Large intestine (tissue), 3 donors: ENCODE measurements around the gene CYP26A1. TPM values are rescaled to one million over a fixed set of nuclear protein-coding genes. Genes with fewer than 3 reads are reported as not detected.
A peak's percentile ranks its signal among the peaks of the same experiment; 100 is the strongest.
"Not testable (repeated sequence)": the region's sequence is repeated elsewhere in the genome, so short reads cannot be mapped to it uniquely, and the experiment has no call there.

Experiments used
- DNase-seq, 2 donors: peaks; one replicate each; pipeline versions ENCODE4 v3.0.0 to v3.0.0-alpha.2; 2013
- H3K27ac ChIP-seq: one replicate; pipeline ENCODE4 v1.5.1; 2013; ENCODE audit warnings: low read length
- H3K27me3 ChIP-seq: 2 replicates; pipeline ENCODE4 v1.6.1; 2013; ENCODE audit warnings: low read length; ENCODE audit not compliant: control insufficient read depth, insufficient read depth
- H3K36me3 ChIP-seq: 2 replicates; pipeline ENCODE4 v1.6.1; 2013; ENCODE audit warnings: low read length; ENCODE audit not compliant: control insufficient read depth, insufficient read depth
- H3K4me1 ChIP-seq: one replicate; pipeline ENCODE4 v1.6.1; 2013; ENCODE audit warnings: low read length; ENCODE audit not compliant: control insufficient read depth, insufficient read depth
- H3K4me3 ChIP-seq: one replicate; pipeline ENCODE4 v1.5.1; 2013; ENCODE audit warnings: low read length
- H3K9me3 ChIP-seq: one replicate; pipeline ENCODE4 v1.6.1; 2013; ENCODE audit warnings: mild to moderate bottlenecking, low read depth, low read length, moderate library complexity; ENCODE audit not compliant: control insufficient read depth
- WGBS: methylation state at CpG from one replicate; pipeline ENCODE4 v1.1.5; 2013; ENCODE audit warnings: low lambda C conversion rate; ENCODE audit not compliant: insufficient coverage; 5-methylcytosine and 5-hydroxymethylcytosine counted together
- polyA plus RNA-seq: library from polyadenylated mRNA; unstranded; fragments of 120-200 nt; gene quantifications from one replicate; pipeline ENCODE4 v1.2.1, GENCODE V29; 2013

Gene CYP26A1
- polyA plus RNA-seq, 1 donor, result 0.09 TPM

GRCh38 chr10:93097386-93097785 lies 23.7 kb downstream of the CYP26A1 start:
- Histone ChIP-seq H3K9me3 (no peaks in the 10 kb centered on the region), H3K27me3 (no peaks in the 10 kb centered on the region), H3K36me3 (no peaks in the 10 kb centered on the region), H3K4me1 (peaks cover 8% of the 10 kb centered on the region), H3K4me3 (no peak overlapping the region), H3K27ac (no peak overlapping the region)
- DNase-seq, result no peak
- 80% methylated on average over 1 of the region's 9 CpGs for WGBS

GRCh38 chr10:93098816-93099215 lies 25.1 kb downstream of the CYP26A1 start:
- DNase-seq, result no peak
- 83% methylated on average over 1 of the region's 3 CpGs for WGBS

GRCh38 chr10:93099670-93100069 lies 26.0 kb downstream of the CYP26A1 start:
- no peak overlapping the region for H3K4me3 ChIP-seq
- DNase-seq, result no peak
- H3K4me1 ChIP-seq, result peaks cover 8% of the 10 kb centered on the region
- no peaks in the 10 kb centered on the region for H3K27me3 ChIP-seq
- H3K27ac ChIP-seq, result no peak overlapping the region
- no peaks in the 10 kb centered on the region for H3K36me3 ChIP-seq
- 100% methylated on average over 1 of the region's 7 CpGs for WGBS
- no peaks in the 10 kb centered on the region for H3K9me3 ChIP-seq

More at GRCh38 chr10:93098816-93099215, 25.1 kb downstream of the CYP26A1 start:
- H3K27me3 ChIP-seq, result no peaks in the 10 kb centered on the region
- no peaks in the 10 kb centered on the region for H3K9me3 ChIP-seq
- no peak overlapping the region for H3K4me3 ChIP-seq
- H3K4me1 ChIP-seq, result peaks cover 8% of the 10 kb centered on the region
- no peak overlapping the region for H3K27ac ChIP-seq
- no peaks in the 10 kb centered on the region for H3K36me3 ChIP-seq

- WGBS, result no CpG with 5 or more reads among the region's 3 CpGs
- not testable (repeated sequence) for H3K27me3 ChIP-seq, H3K4me3 ChIP-seq
Observed at GRCh38 chr10:93101148-93101547, 27.5 kb downstream of the CYP26A1 start.

GRCh38 chr10:93103953-93104352 lies 30.3 kb downstream of the CYP26A1 start:
- WGBS, result 88% methylated on average over 1 of the region's 1 CpG

More at GRCh38 chr10:93101148-93101547, 27.5 kb downstream of the CYP26A1 start:
- DNase-seq, H3K27ac ChIP-seq, H3K9me3 ChIP-seq, H3K36me3 ChIP-seq, H3K4me1 ChIP-seq: not testable (repeated sequence)

GRCh38 chr10:93106631-93107072 lies 33.0 kb downstream of the CYP26A1 start:
- Histone ChIP-seq H3K4me3 (no peak overlapping the region), H3K27ac (no peak overlapping the region), H3K9me3 (no peaks in the 10 kb centered on the region), H3K36me3 (no peaks in the 10 kb centered on the region), H3K27me3 (no peaks in the 10 kb centered on the region), H3K4me1 (no peaks in the 10 kb centered on the region)
- DNase-seq, result no peak
- WGBS, result no CpG with 5 or more reads among the region's 2 CpGs

More at GRCh38 chr10:93103953-93104352, 30.3 kb downstream of the CYP26A1 start:
- DNase-seq, result no peak
- Histone ChIP-seq H3K9me3 (no peaks in the 10 kb centered on the region), H3K27ac (no peak overlapping the region), H3K4me3 (no peak overlapping the region), H3K27me3 (no peaks in the 10 kb centered on the region), H3K36me3 (no peaks in the 10 kb centered on the region), H3K4me1 (no peaks in the 10 kb centered on the region)

- no peaks in the 10 kb centered on the region for H3K27me3 ChIP-seq
- H3K36me3 ChIP-seq, result no peaks in the 10 kb centered on the region
- DNase-seq, result no peak
- H3K9me3 ChIP-seq, result no peaks in the 10 kb centered on the region
- WGBS, result 100% methylated on average over 1 of the region's 3 CpGs
- H3K4me3 ChIP-seq, result no peak overlapping the region
- H3K27ac ChIP-seq, result no peak overlapping the region
- H3K4me1 ChIP-seq, result no peaks in the 10 kb centered on the region
Observed at GRCh38 chr10:93110472-93111146, 36.9 kb downstream of the CYP26A1 start.

- no peaks in the 10 kb centered on the region for H3K27me3 ChIP-seq
- H3K4me3 ChIP-seq, result no peak overlapping the region
- no CpG with 5 or more reads among the region's 2 CpGs for WGBS
- H3K9me3 ChIP-seq, result no peaks in the 10 kb centered on the region
- H3K27ac ChIP-seq, result no peak overlapping the region
- H3K4me1 ChIP-seq, result no peaks in the 10 kb centered on the region
- DNase-seq, result peak in 1 of 2 donors; percentile 49
- no peaks in the 10 kb centered on the region for H3K36me3 ChIP-seq
Observed at GRCh38 chr10:93113042-93113441, 39.3 kb downstream of the CYP26A1 start.

- H3K4me3 ChIP-seq, result no peak overlapping the region
- no CpG with 5 or more reads among the region's 4 CpGs for WGBS
Observed at GRCh38 chr10:93115661-93116383, 42.1 kb downstream of the CYP26A1 start.

GRCh38 chr10:93121311-93121710 lies 47.6 kb downstream of the CYP26A1 start:
- H3K36me3 ChIP-seq, result no peaks in the 10 kb centered on the region
- DNase-seq, result no peak
- no peak overlapping the region for H3K4me3 ChIP-seq
- peaks cover 30% of the 10 kb centered on the region for H3K4me1 ChIP-seq
- WGBS, result 100% methylated on average over 1 of the region's 3 CpGs
- H3K27ac ChIP-seq, result no peak overlapping the region
- no peaks in the 10 kb centered on the region for H3K9me3 ChIP-seq
- no peaks in the 10 kb centered on the region for H3K27me3 ChIP-seq

More at GRCh38 chr10:93115661-93116383, 42.1 kb downstream of the CYP26A1 start:
- H3K4me1 ChIP-seq, result no peaks in the 10 kb centered on the region
- peak in 1 of 2 donors; percentile 39 for DNase-seq
- no peak overlapping the region for H3K27ac ChIP-seq
- no peaks in the 10 kb centered on the region for H3K36me3 ChIP-seq
- H3K27me3 ChIP-seq, result no peaks in the 10 kb centered on the region
- H3K9me3 ChIP-seq, result no peaks in the 10 kb centered on the region
